Measurements from ENCODE around the gene TTBK1. TPM values are rescaled to one million over a fixed set of nuclear protein-coding genes. Genes with fewer than 3 reads are reported as not detected.

Gene TTBK1
- polyA plus RNA-seq, 3 donors from 2014 or later, result not detected

GRCh38 chr6:43335469-43335868 is 92.2 kb downstream of the TTBK1 start:
- H3K36me3 Mint-ChIP-seq, result peaks cover 28 to 44% (median 30%) of the 10 kb centered on the region in 3 donors
- H3K4me3 Mint-ChIP-seq, result no peak overlapping the region
- DNase-seq, result no peak
- H3K27ac Mint-ChIP-seq, result no peak overlapping the region
- no peaks in the 10 kb centered on the region for H3K27me3 Mint-ChIP-seq (ENCODE audit: low read depth in 3 of 3)
- no peaks in the 10 kb centered on the region for H3K4me1 Mint-ChIP-seq
- no peaks in the 10 kb centered on the region for H3K9me3 Mint-ChIP-seq

DNA sequence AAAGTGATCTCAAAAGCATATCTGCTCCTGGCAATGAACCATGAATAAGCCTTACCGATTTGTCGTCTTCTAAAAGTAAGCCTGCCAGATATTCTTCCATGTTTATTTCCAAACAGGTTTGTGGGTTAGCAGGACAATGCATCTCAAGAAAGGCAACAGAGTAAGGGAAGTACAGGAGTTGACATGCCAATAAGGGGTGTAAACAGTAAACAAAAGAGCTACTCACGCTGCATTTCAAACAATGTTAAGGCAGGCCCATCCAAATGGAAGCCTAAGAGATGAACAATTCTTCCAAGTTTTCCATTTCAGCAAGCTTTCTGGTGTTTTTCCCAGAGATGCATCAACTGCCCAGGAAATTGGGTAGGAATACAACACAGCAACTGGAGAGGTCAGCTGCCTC is 93.1 kb downstream of the TTBK1 start:
- Mint-ChIP-seq H3K36me3 (peaks cover 32 to 49% (median 33%) of the 10 kb centered on the region in 3 donors), H3K9me3 (no peaks in the 10 kb centered on the region), H3K4me1 (no peaks in the 10 kb centered on the region), H3K27ac (no peak overlapping the region), H3K4me3 (no peak overlapping the region), H3K27me3 (ENCODE audit: low read depth in 3 of 3) (no peaks in the 10 kb centered on the region)
- DNase-seq, result no peak

Other genes starting within 250 kb of the TTBK1 start
- gene MEA1, start 229.5 kb upstream of the TTBK1 start, polyA plus RNA-seq, result 100 to 1,000 TPM in 1 of 3 donors, 10 to 100 TPM in 2; 92.4 to 157 (median 97.6) TPM
- 100 to 1,000 TPM; 123 to 228 (median 143) TPM for gene KLHDC3, start 229.2 kb upstream of the TTBK1 start, polyA plus RNA-seq
- gene RRP36, start 221.9 kb upstream of the TTBK1 start, polyA plus RNA-seq, result 10 to 100 TPM; 56.1 to 81.4 (median 78.9) TPM
- gene CUL7, start 189.6 kb upstream of the TTBK1 start, polyA plus RNA-seq, result 1 to 10 TPM in 2 of 3 donors, under 1 TPM in 1; 0.90 to 3.4 (median 1.3) TPM
- 10 to 100 TPM; 37.5 to 60.8 (median 54.0) TPM for gene MRPL2, start 184.0 kb upstream of the TTBK1 start, polyA plus RNA-seq
- 10 to 100 TPM in 2 of 3 donors, 1 to 10 TPM in 1; 9.1 to 14.4 (median 11.0) TPM for gene KLC4, start 183.8 kb upstream of the TTBK1 start, polyA plus RNA-seq
- 1 to 10 TPM in 2 of 3 donors, not detected in 1; 1.1 TPM for gene PTK7, start 167.2 kb upstream of the TTBK1 start, polyA plus RNA-seq
- gene SRF, start 72.2 kb upstream of the TTBK1 start, polyA plus RNA-seq, result 1 to 10 TPM; 4.8 to 7.3 (median 5.2) TPM
- gene CUL9, start 61.3 kb upstream of the TTBK1 start, polyA plus RNA-seq, result 1 to 10 TPM; 2.2 to 8.5 (median 4.4) TPM
- 10 to 100 TPM; 23.7 to 36.8 (median 33.6) TPM for gene DNPH1, start 14.0 kb upstream of the TTBK1 start, polyA plus RNA-seq
- not detected for gene SLC22A7, start 54.8 kb downstream of the TTBK1 start, polyA plus RNA-seq
- 1 to 10 TPM in 1 of 3 donors, under 1 TPM in 2; 0.26 to 1.3 (median 0.35) TPM for gene CRIP3, start 65.3 kb downstream of the TTBK1 start, polyA plus RNA-seq
- gene ZNF318, start 126.2 kb downstream of the TTBK1 start, polyA plus RNA-seq, result 1 to 10 TPM in 2 of 3 donors, under 1 TPM in 1; 0.94 to 9.6 (median 5.7) TPM
- gene ABCC10, start 184.1 kb downstream of the TTBK1 start, polyA plus RNA-seq, result 10 to 100 TPM in 2 of 3 donors, 1 to 10 TPM in 1; 8.1 to 23.6 (median 11.5) TPM
- gene DLK2, start 212.1 kb downstream of the TTBK1 start, polyA plus RNA-seq, result under 1 TPM in 1 of 3 donors, not detected in 2; 0.11 TPM
- 10 to 100 TPM in 1 of 3 donors, 1 to 10 TPM in 2; 2.6 to 10.9 (median 3.4) TPM for gene TJAP1, start 234.1 kb downstream of the TTBK1 start, polyA plus RNA-seq

All from immature natural killer cell (primary cell).